ENCODE measurements around the gene B3GALT2.

Gene B3GALT2

GRCh38 chr1:193181985-193182384, 4.4 kb downstream of the B3GALT2 start:
- no peak for DNase-seq (ENCODE audit: low read depth in 2 of 2)

GRCh38 chr1:193181536-193181935, 4.9 kb downstream of the B3GALT2 start:
- no peak for DNase-seq (ENCODE audit: low read depth in 2 of 2)

- no peak for DNase-seq (ENCODE audit: low read depth in 2 of 2)
These were observed 7.3 kb downstream of the B3GALT2 start for GRCh38 chr1:193179094-193179493.

GRCh38 chr1:193176788-193177187, 9.6 kb downstream of the B3GALT2 start:
- no peak for DNase-seq (ENCODE audit: low read depth in 2 of 2)

GRCh38 chr1:193176113-193176512, 10.3 kb downstream of the B3GALT2 start:
- no peak for DNase-seq (ENCODE audit: low read depth in 2 of 2)

- DNase-seq (ENCODE audit: low read depth in 2 of 2), result no peak
These were observed 29.1 kb downstream of the B3GALT2 start for GRCh38 chr1:193157360-193157759.

- no peak for DNase-seq (ENCODE audit: low read depth in 2 of 2)
These were observed 29.6 kb downstream of the B3GALT2 start for GRCh38 chr1:193156822-193157142.

GRCh38 chr1:193156117-193156821, 30.1 kb downstream of the B3GALT2 start:
- no peak for DNase-seq (ENCODE audit: low read depth in 2 of 2)

GRCh38 chr1:193144999-193145398, 41.4 kb downstream of the B3GALT2 start:
- DNase-seq (ENCODE audit: low read depth in 2 of 2), result no peak

- DNase-seq (ENCODE audit: low read depth in 2 of 2), result no peak
These were observed 42.0 kb downstream of the B3GALT2 start for GRCh38 chr1:193144361-193144938.

- DNase-seq (ENCODE audit: low read depth in 2 of 2), result no peak
These were observed 43.1 kb downstream of the B3GALT2 start for GRCh38 chr1:193143285-193143684.

GRCh38 chr1:193142409-193142808, 44.0 kb downstream of the B3GALT2 start:
- DNase-seq (ENCODE audit: low read depth in 2 of 2), result no peak

GRCh38 chr1:193141804-193142203, 44.6 kb downstream of the B3GALT2 start:
- DNase-seq (ENCODE audit: low read depth in 2 of 2), result no peak

GRCh38 chr1:193140254-193140653, 46.2 kb downstream of the B3GALT2 start:
- DNase-seq (ENCODE audit: low read depth in 2 of 2), result no peak

GRCh38 chr1:193131266-193131860, 55.0 kb downstream of the B3GALT2 start:
- DNase-seq (ENCODE audit: low read depth in 2 of 2), result no peak
